HG02642 (cell line): Measurements from ENCODE around the gene PIM2.
A peak's percentile ranks its signal among the peaks of the same experiment; 100 is the strongest.

Experiments
- ATAC-seq: cut with Tn5 transposase; IDR thresholded peaks from one replicate; pipeline ENCODE4 v1.9.1; 2021; ENCODE audit warnings: mild to moderate bottlenecking; ENCODE audit not compliant: unreplicated experiment, poor library complexity

Gene PIM2

DNA sequence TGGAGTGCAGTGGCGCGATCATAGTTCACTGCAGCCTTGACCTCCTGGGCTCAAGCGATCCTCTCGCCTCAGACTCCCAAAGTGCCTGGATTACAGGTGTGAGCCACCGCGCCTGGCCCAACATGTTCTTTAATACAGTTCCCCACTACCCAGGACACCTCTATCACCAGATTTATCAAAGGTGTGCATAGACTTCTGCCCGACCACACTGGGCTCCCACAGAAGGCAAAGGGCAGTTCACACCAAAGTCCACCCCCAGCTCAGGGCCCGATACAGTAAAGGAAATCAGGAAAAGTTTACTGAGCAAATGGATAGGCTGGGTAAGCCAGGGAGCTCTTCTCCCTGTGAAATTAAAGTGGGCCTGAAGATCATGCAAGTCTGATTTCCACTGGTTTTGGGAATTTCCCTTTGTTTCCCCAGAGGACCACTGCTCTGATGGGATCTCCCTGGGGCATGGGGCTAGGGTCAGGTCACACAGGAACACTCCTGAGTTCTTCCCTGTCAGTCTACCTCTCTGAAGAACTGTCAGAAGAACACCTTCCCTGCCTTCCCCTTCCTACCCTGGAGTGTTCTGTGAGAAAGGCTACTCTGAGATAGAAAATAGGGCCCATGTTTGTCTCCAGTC is 17.7 kb upstream of the PIM2 start:
- ATAC-seq, result peak; percentile 2

- no peak for ATAC-seq
These were observed 16.5 kb upstream of the PIM2 start for GRCh38 chrX:48935301-48935670.

GRCh38 chrX:48934581-48935300 is 15.9 kb upstream of the PIM2 start:
- ATAC-seq, result no peak

DNA sequence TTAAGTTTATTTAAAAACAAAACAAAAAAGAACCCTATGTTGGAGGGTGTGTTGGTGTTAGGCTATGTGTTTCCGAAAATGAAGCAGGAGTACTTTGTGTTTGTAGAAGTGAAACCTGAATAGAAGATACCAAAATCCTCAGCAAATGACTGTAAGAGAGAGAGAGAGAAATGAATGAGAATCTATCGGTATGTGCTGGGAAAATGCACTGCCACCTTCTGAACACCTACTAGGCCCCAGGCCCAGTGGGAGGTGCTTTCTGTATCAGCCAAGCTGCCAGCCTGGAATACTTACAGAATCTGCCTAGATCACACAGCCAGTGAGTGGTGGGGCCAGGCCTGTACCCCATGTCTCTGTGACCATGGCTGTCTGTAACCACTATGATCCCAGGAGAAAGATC is 14.9 kb upstream of the PIM2 start:
- no peak for ATAC-seq

GRCh38 chrX:48927736-48928382 is 9.0 kb upstream of the PIM2 start:
- ATAC-seq, result no peak

- ATAC-seq, result no peak
These were observed 8.3 kb upstream of the PIM2 start for GRCh38 chrX:48927123-48927522.

GRCh38 chrX:48924270-48924669 is 5.4 kb upstream of the PIM2 start:
- no peak for ATAC-seq

GRCh38 chrX:48923771-48924170 is 4.9 kb upstream of the PIM2 start:
- no peak for ATAC-seq

DNA sequence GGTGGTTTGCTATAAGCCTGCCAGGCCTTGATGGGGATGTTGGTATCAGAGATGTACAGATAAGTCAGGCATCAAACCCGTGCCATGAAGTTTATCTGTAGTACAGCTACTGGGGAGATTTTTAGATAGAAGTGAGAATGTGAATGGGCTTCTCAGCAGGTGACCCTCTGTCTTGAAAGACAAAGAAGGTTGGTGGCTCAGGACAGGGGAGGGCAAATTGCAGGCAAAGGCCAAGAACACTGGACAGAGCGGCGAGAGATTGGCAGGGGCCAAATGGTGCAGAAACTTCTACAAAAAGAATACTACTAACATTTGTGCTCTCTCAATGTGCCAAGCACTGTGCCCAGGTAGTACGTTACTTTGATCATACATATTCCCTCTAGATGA is 1.9 kb upstream of the PIM2 start:
- no peak for ATAC-seq

DNA sequence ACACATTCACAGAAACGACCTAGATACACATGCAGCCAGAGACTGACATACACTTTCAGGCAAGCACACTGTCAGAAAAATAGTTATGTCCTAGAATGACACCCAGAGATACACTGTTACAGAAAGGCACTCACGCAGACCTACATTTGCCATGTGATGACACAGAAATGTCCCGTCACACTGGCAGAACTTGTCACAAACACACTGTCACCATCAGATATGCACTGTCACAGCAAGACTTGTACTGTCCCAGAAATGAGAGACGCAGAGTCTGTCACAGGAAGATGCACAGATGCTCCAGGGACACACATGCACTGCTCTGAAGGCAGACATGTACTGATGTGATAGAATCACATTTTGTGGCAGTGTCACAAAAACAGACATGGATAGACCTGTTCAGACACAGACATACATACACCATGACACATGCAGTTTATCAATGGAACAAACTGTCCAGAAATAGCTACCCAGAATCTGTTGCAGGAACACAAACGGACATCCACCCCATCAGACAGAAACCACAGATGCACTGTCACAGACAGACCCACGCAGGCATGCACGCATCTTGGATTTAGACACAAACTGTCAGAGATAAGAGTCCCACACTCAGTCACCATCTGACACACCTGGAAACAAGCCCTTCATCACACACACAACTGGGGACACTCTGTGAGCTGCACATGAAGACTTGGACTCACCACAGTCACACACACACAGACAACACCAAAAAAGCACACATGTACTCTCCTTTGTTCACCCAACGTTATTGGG is 1.3 kb upstream of the PIM2 start:
- ATAC-seq, result no peak

DNA sequence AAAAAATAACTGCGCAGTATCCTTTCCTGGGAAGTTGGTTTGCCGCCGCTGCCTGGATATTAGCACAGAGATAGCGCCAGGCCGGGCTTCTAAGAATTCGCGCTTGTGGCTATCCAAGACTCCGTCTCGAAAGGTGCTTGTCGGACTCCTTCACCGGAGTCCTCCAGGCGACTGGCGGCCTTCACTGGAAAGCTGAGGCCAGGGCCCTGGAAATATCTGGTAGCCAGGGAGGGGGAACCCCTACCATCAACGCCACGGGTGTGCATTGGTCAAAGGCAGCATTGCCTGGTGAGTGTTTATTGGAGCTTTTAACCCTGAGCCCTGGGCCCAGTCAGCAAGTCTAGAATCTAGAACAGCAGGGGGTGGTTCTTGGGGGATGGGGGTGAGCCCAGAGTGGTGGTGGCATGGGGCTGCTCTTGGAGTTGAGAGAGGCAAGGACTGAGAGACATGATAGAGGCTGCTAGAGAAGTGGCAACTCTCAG is 577 bp upstream of the PIM2 start:
- peak; percentile 3 for ATAC-seq

DNA sequence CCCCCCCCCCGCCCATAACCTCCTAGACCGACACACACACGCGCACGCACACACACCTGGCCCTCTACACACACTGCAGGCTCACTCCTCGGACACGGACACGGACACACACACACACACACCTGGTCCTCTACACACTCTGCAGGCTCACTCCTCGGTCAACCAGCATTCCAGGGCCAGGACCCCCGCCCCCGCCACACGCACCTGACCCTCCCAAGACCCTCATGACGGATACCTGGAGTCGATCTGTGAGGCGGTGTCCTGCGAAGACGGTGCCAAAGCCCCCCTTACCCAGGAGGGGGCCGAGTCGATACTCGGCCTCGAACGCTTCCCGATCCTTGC is 552 bp downstream of the PIM2 start:
- peak; percentile 4 for ATAC-seq

DNA sequence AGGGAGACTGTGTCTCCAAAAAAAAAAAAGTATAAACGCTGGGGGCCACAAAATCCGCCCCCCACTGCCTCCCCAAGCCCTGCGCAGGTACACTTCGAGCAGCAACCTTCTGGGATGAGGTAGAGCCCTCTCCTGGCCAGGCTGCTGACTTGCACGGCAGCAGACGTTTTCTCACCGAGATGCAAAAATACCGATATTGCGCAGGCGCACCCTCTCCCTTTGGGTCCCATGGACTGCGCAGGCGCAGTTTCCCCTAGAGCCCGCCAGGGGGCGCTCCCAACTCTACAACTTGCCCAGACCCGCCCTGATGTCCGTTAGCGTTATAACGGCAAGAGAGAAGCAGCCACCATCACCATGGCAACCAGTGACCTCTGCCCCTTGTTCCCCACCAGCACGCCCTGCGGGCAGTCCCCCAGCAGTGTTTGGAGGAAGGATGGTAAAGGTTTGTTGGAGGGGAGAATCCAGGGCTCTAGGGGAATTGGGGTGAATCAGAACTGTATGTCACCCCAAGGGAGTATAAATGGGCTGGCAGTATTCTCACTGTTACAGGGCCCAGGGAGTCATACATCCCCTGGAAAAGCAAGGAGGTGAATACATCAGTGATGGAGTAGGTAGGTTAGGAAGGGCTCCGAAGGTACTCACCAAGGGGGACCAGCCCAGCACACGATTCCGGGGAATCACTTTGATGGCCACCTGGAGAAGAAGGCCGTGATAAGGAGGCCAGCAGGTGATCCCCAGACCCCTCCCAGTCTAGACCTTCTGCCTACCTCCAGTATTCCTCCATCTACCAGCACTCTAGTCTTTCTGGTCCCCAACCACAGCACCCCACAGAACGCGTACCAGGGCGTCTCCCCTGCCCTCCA is 1.5 kb downstream of the PIM2 start:
- no peak for ATAC-seq

DNA sequence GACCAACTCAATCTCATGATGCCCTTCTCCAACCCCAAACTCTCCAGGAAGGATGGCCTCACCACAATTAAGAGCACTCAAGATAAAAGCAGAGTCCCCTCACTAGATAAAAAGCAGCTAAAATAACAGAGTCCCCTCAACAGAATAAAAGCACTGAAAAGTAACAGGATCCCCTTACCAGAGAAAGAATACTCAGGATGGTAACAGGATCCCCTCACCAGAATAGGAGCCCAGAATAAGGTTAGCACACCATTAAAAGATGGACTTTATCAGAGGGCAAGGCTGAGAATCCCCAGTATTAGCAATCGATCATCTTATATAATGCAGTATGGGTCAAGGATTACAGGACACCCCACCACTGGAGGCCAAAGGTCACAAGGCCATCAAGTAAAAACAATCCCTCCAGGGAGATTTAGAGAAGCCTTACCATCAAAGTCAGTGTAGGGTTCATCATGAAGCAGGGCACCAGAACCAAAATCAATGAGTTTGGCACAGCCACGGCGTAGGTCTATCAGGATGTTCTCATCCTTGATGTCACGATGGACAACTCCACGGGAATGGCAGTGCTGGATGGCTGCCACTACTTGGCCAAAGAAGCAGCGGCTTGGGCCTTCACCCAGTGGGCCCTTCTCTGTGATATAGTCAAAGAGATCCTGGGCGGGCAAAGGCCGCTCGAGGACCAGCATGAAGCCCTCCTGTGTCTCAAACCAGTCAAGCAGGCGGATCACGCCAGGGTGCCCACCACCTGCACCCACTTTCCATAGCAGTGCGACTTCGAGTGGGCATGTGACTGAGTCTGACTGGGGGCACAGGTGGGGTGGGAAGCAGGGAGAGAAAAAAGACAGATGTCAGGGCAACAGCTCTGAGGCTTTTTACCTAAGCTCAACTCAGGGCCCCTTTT is 4.0 kb downstream of the PIM2 start:
- ATAC-seq, result no peak

DNA sequence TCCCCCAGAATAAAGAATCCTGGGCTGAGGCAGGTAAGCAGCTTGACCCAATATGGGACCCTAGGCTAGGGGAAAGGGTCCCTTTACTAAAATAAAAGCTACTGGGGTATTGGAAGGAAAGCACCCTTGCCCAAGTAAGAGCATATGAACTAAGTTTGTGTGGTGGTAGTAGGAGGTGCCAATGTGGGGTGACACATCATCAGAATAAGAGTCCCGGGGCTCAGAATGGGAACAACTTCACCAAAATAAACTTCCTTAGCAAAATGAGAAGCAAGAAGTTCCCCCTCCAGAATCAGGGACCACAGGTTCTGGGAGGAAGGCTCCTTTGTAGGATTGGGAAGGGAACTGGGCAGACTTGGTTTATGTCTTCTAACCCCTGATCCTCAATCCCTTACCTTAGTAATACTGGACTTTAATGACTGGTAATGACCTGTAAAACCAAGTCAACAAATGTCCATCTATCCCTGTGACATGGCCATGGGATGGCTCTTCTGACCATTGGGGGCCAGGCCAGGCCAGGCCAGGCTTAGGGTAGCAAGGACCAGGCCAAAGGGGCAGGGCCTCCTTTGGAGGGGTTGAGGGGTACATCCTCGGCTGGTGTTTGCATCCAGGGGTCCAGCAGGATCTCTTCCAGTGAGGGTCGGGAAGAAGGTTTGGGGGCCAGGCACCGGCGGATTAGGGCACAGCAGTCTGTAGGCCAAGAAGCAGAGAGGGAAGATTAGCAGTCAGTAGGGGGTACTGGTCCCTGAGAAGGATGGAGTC is 5.0 kb downstream of the PIM2 start:
- no peak for ATAC-seq

DNA sequence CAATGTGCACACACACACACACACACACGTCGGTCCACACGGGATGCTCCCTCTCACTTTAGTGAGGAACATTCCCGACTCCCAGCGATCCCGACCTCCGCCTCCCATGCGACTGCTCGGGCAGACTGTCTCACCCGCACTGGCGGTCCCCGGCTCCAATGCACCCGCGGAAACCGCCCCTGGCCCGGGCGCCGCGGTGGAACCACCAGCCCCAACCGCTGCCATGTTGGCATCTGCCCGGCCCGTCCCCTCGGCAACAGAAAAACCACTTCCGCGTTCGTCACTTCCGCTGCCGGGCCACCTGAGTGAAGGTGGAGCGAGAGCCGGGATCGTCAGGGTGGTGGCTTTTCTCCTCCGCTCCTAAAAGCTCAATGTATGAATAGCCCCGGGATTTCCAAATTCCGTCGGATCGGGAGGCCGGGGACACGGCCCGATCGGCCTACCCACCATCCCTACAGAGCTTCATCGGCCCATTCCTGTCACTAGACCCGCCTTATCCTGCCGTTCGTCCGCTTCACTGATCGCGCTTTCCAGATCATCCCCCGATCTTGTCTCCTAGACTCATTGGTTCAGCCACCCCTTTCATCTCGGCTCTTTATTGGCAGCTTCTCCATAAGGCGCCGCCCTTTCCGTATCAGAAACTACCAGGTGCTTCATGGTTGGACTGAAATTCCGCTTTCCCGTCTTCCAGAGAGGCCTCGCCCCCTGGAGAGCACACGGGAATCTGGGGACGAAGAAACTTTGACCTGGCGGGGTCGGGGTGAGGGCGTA is 7.2 kb downstream of the PIM2 start, which contains the start of gene SLC35A2:
Gene SLC35A2 (minus strand): TSS at position 235 of the 771 bp plus-strand sequence. CDS start 10 bp downstream, at position 225.
- peak; percentile 75 for ATAC-seq

- ATAC-seq, result no peak
These were observed 7.9 kb downstream of the PIM2 start for GRCh38 chrX:48910926-48911411.
